ENCODE measurements around the gene SNORC. TPM values are rescaled to one million over a fixed set of nuclear protein-coding genes. Genes with fewer than 3 reads are reported as not detected.
"Not testable (repeated sequence)": the region's sequence is repeated elsewhere in the genome, so short reads cannot be mapped to it uniquely, and the experiment has no call there.

The SNORC gene
- total RNA-seq, 2 donors from 2014 or later, result 1.3 to 3.6 TPM

- no peak overlapping the region for H3K27ac Mint-ChIP-seq
- peak in 1 of 2 donors; percentile 23 for DNase-seq (ENCODE audit: low spot score in 2 of 2)
- no peaks in the 10 kb centered on the region for H3K9me3 Mint-ChIP-seq
- no peak for ATAC-seq
- H3K36me3 Mint-ChIP-seq, result no peaks in the 10 kb centered on the region
These were observed 28.8 kb downstream of the SNORC start for GRCh38 chr2:232898592-232899543.

- ATAC-seq (no peak), DNase-seq (ENCODE audit: low spot score in 2 of 2) (no peak)
- Mint-ChIP-seq H3K36me3 (no peaks in the 10 kb centered on the region), H3K27ac (no peak overlapping the region), H3K9me3 (no peaks in the 10 kb centered on the region)
These were observed 31.0 kb downstream of the SNORC start for GRCh38 chr2:232900811-232901735.

- Mint-ChIP-seq H3K36me3 (no peaks in the 10 kb centered on the region), H3K9me3 (no peaks in the 10 kb centered on the region), H3K27ac (no peak overlapping the region)
- peak; percentile 80 to 81 for ATAC-seq
- no peak for DNase-seq (ENCODE audit: low spot score in 2 of 2)
These were observed 31.9 kb downstream of the SNORC start for GRCh38 chr2:232901736-232902578.

DNA sequence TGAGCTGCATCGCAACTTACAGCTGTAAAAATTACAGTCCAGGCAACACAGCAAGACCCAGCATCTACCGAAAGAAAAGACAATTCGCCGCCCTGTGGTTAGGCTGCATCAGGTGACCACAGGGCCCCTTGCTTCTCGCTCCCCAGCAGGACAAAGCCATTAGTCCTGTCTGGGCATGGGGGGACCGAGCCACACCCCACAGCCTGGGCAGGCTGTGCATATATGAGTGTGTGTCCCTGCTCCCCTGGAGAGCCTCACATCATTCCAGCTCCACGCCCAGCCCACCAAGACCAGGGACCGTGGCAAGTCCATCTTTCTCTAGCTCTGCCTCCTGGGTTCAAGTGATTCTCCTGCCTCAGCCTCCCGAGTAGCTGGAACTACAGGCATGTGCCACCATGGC lies 33.9 kb downstream of the SNORC start:
- no peaks in the 10 kb centered on the region for H3K9me3 Mint-ChIP-seq
- DNase-seq (ENCODE audit: low spot score in 2 of 2) (no peak), ATAC-seq (no peak)
- no peaks in the 10 kb centered on the region for H3K36me3 Mint-ChIP-seq
- no peak overlapping the region for H3K27ac Mint-ChIP-seq

GRCh38 chr2:232906867-232907717 lies 37.0 kb downstream of the SNORC start:
- DNase-seq (ENCODE audit: low spot score in 2 of 2); H3K36me3 Mint-ChIP-seq; H3K27ac Mint-ChIP-seq; ATAC-seq; H3K9me3 Mint-ChIP-seq: not testable (repeated sequence)

DNA sequence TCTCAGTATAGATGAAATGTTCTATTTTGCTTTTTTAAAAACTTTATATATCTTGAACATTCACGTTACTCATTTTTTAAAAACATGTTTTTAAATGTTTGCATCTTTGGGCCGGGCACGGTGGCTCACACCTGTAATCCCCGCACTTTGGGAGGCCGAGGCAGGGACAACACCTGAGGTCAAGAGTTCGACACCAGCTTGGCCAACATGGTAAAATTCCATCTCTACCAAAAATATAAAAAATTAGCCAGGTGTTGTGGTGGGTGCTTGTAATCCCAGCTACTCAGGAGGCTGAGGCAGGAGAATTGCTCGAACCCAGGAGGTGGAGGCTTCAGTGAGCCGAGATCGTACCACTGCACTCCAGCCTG lies 37.6 kb downstream of the SNORC start:
- H3K27ac Mint-ChIP-seq; ATAC-seq; DNase-seq (ENCODE audit: low spot score in 2 of 2); H3K9me3 Mint-ChIP-seq; H3K36me3 Mint-ChIP-seq: not testable (repeated sequence)

DNA sequence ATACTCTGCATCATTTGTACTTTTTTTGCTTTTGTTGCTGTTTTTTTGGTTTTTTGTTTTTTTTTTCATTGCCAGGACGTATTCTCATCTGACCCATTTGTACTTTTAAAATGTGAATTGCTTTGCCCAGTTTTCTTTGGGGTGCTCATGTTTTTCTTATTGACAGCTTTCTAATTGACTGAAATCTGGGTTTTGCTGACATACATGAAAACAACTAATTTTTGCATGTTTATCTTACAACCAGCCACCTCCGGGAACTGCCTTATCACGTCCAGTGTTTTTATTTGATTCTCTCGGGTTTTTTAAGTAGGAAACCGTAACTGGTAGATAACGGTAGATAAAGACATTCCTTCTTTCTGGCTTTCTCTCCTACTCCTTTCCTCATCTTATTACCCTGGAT lies 38.6 kb downstream of the SNORC start:
- Mint-ChIP-seq H3K36me3 (peaks cover 6% of the 10 kb centered on the region in 2 donors), H3K27ac (no peak overlapping the region), H3K9me3 (peaks cover 9% of the 10 kb centered on the region in 2 donors)
- no peak for DNase-seq (ENCODE audit: low spot score in 2 of 2)
- no peak for ATAC-seq

- peaks cover 6% of the 10 kb centered on the region in 2 donors for H3K36me3 Mint-ChIP-seq
- DNase-seq (ENCODE audit: low spot score in 2 of 2) (no peak), ATAC-seq (no peak)
- no peak overlapping the region for H3K27ac Mint-ChIP-seq
- H3K9me3 Mint-ChIP-seq, result peaks cover 9% of the 10 kb centered on the region in 2 donors
These were observed 40.3 kb downstream of the SNORC start for GRCh38 chr2:232910376-232910775.

DNA sequence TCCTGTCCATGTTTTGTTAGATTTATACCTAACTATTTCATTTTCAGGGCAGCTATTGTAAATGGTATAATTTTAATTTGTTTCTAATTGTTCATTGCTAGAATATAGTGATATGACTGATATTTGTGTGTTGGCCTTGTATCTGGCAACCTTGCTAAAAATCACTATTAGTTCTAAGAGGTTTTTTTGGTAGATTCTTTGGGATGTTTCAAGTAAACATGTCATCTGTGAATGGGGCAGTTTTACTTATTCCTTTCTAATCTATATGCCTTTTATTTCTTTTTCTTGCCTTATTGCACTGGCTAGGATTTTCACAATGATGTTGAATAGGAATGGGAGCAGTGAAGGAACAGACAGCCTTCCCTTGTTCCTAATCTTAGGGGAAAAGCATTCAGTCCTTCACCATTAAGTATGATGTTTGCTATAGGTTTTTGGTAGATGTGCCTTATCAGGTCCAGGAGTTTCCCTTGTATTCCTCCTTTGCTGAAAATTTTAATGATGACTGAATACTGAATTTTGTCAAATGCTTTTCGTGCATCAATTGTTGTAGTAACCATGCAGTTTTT lies 41.7 kb downstream of the SNORC start:
- DNase-seq (ENCODE audit: low spot score in 2 of 2) (no peak), ATAC-seq (no peak)
- Mint-ChIP-seq H3K27ac (no peak overlapping the region), H3K36me3 (peaks cover 6% of the 10 kb centered on the region in 2 donors), H3K9me3 (peaks cover 9% of the 10 kb centered on the region in 2 donors)

DNA sequence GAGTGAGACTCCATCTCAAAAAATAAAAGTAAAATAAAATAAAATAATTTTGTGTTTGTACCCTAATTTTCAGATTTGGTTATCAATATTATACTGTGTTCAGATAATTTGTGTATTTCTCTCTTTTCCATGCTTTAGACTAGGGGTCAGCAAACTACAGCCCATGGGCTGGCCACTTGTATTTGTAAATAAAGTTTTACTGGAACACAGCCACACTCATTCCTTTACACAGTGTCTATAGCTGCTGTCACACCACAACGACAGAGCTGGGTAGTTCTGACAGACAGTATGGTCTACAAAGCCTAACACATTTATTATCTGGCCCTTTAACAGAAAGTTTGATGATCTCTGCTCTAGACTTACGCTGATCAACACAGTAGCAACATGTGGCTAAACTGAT lies 43.8 kb downstream of the SNORC start:
- Mint-ChIP-seq H3K27ac (no peak overlapping the region), H3K36me3 (peaks cover 6% of the 10 kb centered on the region in 2 donors), H3K9me3 (peaks cover 9% of the 10 kb centered on the region in 2 donors)
- ATAC-seq (no peak), DNase-seq (ENCODE audit: low spot score in 2 of 2) (no peak)

DNA sequence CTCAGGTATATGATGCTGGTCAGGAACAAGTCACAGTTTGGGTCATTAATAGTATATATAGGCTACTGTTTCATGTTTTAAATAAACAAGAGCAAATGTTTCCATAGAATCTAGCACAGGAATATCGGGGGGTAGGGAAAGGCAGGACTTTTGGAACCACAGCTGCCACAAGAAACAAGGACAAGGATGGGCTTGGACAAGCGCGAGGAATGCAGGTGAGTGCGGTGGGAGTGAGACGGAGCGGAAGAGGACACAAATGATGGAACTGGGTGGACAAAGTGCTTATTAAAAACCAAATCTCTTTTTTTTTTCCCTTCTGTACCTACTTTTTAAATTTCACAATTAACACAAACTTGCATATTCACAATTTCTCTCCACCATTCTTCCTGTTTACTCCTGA lies 49.1 kb downstream of the SNORC start:
- no peak for ATAC-seq
- H3K9me3 Mint-ChIP-seq, result no peaks in the 10 kb centered on the region
- H3K36me3 Mint-ChIP-seq, result no peaks in the 10 kb centered on the region
- no peak for DNase-seq (ENCODE audit: low spot score in 2 of 2)
- no peak overlapping the region for H3K27ac Mint-ChIP-seq

- Mint-ChIP-seq H3K9me3 (no peaks in the 10 kb centered on the region), H3K27ac (no peak overlapping the region), H3K36me3 (no peaks in the 10 kb centered on the region)
- ATAC-seq (no peak), DNase-seq (ENCODE audit: low spot score in 2 of 2) (no peak)
These were observed 50.0 kb downstream of the SNORC start for GRCh38 chr2:232920055-232920454.

DNA sequence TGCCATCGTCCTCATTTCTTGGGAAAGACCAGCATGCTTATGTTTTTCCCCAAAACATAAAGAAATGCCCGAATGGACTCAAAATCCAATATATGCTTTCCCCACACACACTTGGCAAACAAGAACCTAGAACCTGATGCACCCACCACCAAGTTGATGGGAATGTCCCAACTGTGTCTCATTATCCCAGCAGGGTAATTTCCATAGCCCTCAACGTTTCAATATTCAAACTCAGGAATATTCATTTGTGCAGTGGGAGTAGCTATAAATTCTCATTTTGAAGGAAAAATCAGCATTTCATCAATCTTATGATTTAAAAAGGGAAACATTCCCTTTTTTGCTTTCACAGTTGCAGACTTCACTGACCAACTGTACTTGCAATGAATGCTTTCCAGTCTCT lies 50.7 kb downstream of the SNORC start:
- Mint-ChIP-seq H3K36me3 (no peaks in the 10 kb centered on the region), H3K9me3 (no peaks in the 10 kb centered on the region), H3K27ac (no peak overlapping the region)
- ATAC-seq (no peak), DNase-seq (ENCODE audit: low spot score in 2 of 2) (no peak)

DNA sequence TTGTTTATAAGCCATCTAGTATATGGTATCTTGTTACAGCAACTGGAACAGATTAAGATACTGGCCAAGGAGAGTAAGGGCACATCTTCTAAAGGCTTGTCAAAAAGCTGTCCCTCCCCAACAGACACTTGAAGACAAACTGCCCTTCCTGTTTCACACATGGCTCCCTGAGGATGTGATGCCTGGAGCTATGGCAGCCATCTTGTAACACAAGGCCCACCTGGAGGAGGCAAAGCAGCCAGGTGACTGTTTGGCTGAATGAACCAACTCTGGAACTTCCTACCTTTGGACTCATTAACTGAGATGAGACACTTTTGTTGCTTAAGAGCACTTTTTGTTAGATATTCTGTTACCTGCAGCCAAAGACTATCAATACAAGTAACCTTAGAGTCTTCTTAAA lies 54.4 kb downstream of the SNORC start:
- ATAC-seq, result no peak
- H3K27ac Mint-ChIP-seq, result no peak overlapping the region
- no peaks in the 10 kb centered on the region for H3K9me3 Mint-ChIP-seq
- no peak for DNase-seq (ENCODE audit: low spot score in 2 of 2)
- peaks cover 0 to 10% of the 10 kb centered on the region in 2 donors for H3K36me3 Mint-ChIP-seq

DNA sequence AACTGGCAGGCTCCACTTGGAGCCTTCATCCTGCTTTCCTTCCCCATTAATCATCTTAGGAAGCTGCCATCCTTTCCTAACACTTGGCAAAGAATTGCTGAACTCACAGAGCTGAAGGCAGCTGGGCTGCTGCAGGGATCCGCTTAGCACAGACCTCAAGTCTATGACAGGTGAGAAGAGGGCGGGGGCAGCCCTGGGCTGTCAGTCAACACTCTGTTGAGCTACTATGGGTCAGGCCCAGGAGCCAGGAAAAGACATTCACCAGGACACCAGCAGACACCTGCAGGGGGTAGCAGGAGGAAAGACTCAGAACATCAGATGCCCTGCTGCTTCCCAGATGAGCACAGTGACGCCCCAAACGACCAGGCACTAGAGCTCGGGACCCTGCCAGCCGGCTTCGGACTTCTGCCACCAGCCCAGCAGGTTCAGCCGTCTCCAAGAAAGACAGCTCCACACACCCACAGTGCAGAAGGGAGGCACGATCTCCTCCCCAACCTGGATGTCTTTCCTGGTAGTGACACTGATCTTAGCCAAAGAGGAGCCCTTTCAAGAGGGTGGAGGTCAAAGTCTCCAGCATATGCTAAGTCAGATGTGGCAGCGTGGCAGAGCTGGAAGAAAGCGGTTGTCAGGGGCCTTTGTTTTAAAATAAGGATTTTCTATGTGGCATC lies 55.2 kb downstream of the SNORC start:
- no peak for ATAC-seq
- H3K36me3 Mint-ChIP-seq, result peaks cover 5 to 16% of the 10 kb centered on the region in 2 donors
- H3K9me3 Mint-ChIP-seq, result peaks cover 0 to 5% of the 10 kb centered on the region in 2 donors
- no peak for DNase-seq (ENCODE audit: low spot score in 2 of 2)
- H3K27ac Mint-ChIP-seq, result no peak overlapping the region
